ENCODE results near the gene RASA1. TPM values are rescaled to one million over a fixed set of nuclear protein-coding genes. Genes with fewer than 3 reads are reported as not detected.
A peak's percentile ranks its signal among the peaks of the same experiment; 100 is the strongest.

Gene RASA1
- total RNA-seq, 1 experiment from 2014 or later = 29.6 TPM

- Histone ChIP-seq H4K20me1 (ENCODE audit: control insufficient read depth, insufficient read depth, insufficient read length) (no peaks in the 10 kb centered on the region), H3K18ac (ENCODE audit: insufficient read length, low read depth, low read length) (no peak overlapping the region), H2AK5ac (ENCODE audit: insufficient read length, low read length) (no peak overlapping the region), H2AFZ (ENCODE audit: low read length) (no peak overlapping the region), H3K56ac (ENCODE audit: insufficient read length, low read depth, low read length) (no peak overlapping the region), H3K27me3 (ENCODE audit: insufficient read depth, low read length) (no peaks in the 10 kb centered on the region), H3K9ac (ENCODE audit: extremely low read depth, insufficient read length, low read length) (no peak overlapping the region), H3K79me2 (ENCODE audit: insufficient read depth, low read length) (no peaks in the 10 kb centered on the region), H3K4me1 (ENCODE audit: insufficient read depth, low read length) (no peaks in the 10 kb centered on the region), H3K9me3 (ENCODE audit: control insufficient read depth, low read depth, low read length) (no peaks in the 10 kb centered on the region), H3T11ph (ENCODE audit: low read length) (no peak overlapping the region), H3K4ac (ENCODE audit: low read depth, low read length) (no peak overlapping the region), H3K23me2 (ENCODE audit: insufficient read length, low read depth, low read length, poor library complexity, severe bottlenecking) (no peaks in the 10 kb centered on the region), H4K91ac (ENCODE audit: insufficient read length, low read depth, low read length) (no peak overlapping the region), H2BK120ac (ENCODE audit: low read depth, low read length, poor library complexity, severe bottlenecking) (no peak overlapping the region), H2BK20ac (ENCODE audit: low read depth, low read length, poor library complexity, severe bottlenecking) (no peak overlapping the region), H2BK15ac (ENCODE audit: low read depth, low read length) (no peak overlapping the region), H4K8ac (replicated peaks; ENCODE audit: insufficient read length, low read depth, low read length) (no peak overlapping the region), H2BK12ac (ENCODE audit: insufficient read length, low read depth, low read length) (no peak overlapping the region), H3K4me2 (ENCODE audit: insufficient read depth, insufficient read length, low read length) (no peak overlapping the region), H3K27ac (ENCODE audit: insufficient read length, low read depth, low read length) (no peak overlapping the region), H3K23ac (ENCODE audit: insufficient read length, low read depth, low read length) (no peak overlapping the region), H3K79me1 (ENCODE audit: insufficient read depth, low read depth, low read length, poor library complexity, severe bottlenecking) (no peaks in the 10 kb centered on the region), H4K5ac (ENCODE audit: insufficient read length, low read depth, low read length) (no peak overlapping the region), H2BK5ac (ENCODE audit: insufficient read length, low read length) (no peak overlapping the region), H3K14ac (ENCODE audit: insufficient read depth, low read length) (no peak overlapping the region)
- DNase-seq = no peak
- Mint-ChIP-seq H3K4me1 (no peaks in the 10 kb centered on the region), H3K27ac (peak overlapping the region in 1 of 3 experiments; percentile 58; a peak in 2 of 7 replicates), H3K27me3 (ENCODE audit: low read depth) (no peaks in the 10 kb centered on the region), H3K36me3 (ENCODE audit: insufficient read depth in 1 of 3, low read depth in 3 of 3) (peaks cover 23 to 68% (median 58%) of the 10 kb centered on the region in 3 experiments; a peak in 6 of 7 replicates), H3K9me3 (no peaks in the 10 kb centered on the region), H3K4me3 (no peak overlapping the region)
- TF ChIP-seq, protein P1, sequence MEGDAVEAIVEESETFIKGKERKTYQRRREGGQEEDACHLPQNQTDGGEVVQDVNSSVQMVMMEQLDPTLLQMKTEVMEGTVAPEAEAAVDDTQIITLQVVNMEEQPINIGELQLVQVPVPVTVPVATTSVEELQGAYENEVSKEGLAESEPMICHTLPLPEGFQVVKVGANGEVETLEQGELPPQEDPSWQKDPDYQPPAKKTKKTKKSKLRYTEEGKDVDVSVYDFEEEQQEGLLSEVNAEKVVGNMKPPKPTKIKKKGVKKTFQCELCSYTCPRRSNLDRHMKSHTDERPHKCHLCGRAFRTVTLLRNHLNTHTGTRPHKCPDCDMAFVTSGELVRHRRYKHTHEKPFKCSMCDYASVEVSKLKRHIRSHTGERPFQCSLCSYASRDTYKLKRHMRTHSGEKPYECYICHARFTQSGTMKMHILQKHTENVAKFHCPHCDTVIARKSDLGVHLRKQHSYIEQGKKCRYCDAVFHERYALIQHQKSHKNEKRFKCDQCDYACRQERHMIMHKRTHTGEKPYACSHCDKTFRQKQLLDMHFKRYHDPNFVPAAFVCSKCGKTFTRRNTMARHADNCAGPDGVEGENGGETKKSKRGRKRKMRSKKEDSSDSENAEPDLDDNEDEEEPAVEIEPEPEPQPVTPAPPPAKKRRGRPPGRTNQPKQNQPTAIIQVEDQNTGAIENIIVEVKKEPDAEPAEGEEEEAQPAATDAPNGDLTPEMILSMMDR (conservative IDR thresholded peaks at IDR 0.05) = no peak
- no CpG with 5 or more reads among the region's 14 CpGs for WGBS (ENCODE audit: extremely low coverage, insufficient read length, low lambda C conversion rate)
Observed at GRCh38 chr5:87389296-87390034, 121.8 kb downstream of the RASA1 start.

All from H9 (cell line).